Ovary (tissue), 9 donors: ENCODE data around the gene PALLD. TPM values are rescaled to one million over a fixed set of nuclear protein-coding genes. Genes with fewer than 3 reads are reported as not detected.

ENCODE experiments used
- DNase-seq, 5 donors: peaks; one replicate each; pipeline ENCODE4 v3.0.0-alpha.2; 2019 to 2020
- H3K27ac ChIP-seq, 2 donors: fragments of 200-600 bp; one replicate each; pipeline versions ENCODE4 v1.5.1 to v1.8.0; 2019 to 2022
- H3K27me3 ChIP-seq: fragments of 200-600 bp; one replicate; pipeline ENCODE4 v1.8.0; 2022
- H3K36me3 ChIP-seq: fragments of 200-600 bp; sonication (generic); one replicate; pipeline ENCODE4 v1.5.1; 2019
- H3K4me1 ChIP-seq: one replicate; pipeline ENCODE4 v1.8.1; 2013; ENCODE audit warnings: mild to moderate bottlenecking, moderate library complexity; ENCODE audit not compliant: insufficient read depth
- H3K4me3 ChIP-seq: fragments of 200-600 bp; sonication (generic); one replicate; pipeline ENCODE4 v1.5.1; 2017
- H3K9me3 ChIP-seq, 2 donors: fragments of 200-600 bp in 1 of 2; sonication (generic) in 1 of 2; one replicate each; pipeline versions ENCODE4 v1.5.1 to v1.8.1; 2013 to 2019; ENCODE audit warnings: mild to moderate bottlenecking in 1 of 2, moderate library complexity in 1 of 2
- EP300 ChIP-seq: sonication (generic); formaldehyde crosslinking; IDR thresholded peaks from one replicate; pipeline ENCODE4 v1.6.1; 2017; ENCODE audit warnings: antibody characterized with exemption
- POLR2A ChIP-seq: fragments of 450-650 bp; IDR thresholded peaks from one replicate; pipeline ENCODE4 v1.6.1; 2017; ENCODE audit warnings: antibody characterized with exemption, mild to moderate bottlenecking, moderate library complexity
- WGBS, 3 donors: extraction: QIAGEN DNeasy Blood & Tissue Kit in 1 of 3; methylation state at CpG; one replicate each; pipeline versions ENCODE4 v1.1.5 to v1.1.7; 2013 to 2017; 5-methylcytosine and 5-hydroxymethylcytosine counted together
- intact Hi-C, 4 donors: fragments of 100-400 bp; cut with DNase I; formaldehyde crosslinking; loops; one replicate each; pipeline versions ENCODE4 v1.11.0 to v1.15.1; 2022 to 2023
- polyA plus RNA-seq, 2 donors: library from polyadenylated mRNA; stranded (reverse); fragments of 200-250 nt in 1 of 2; fragments of 350-450 nt in 1 of 2; fragmentation: Illumina TruSeq in 1 of 2; extraction: RNeasy Lipid Tissue Mini Kit (QIAGEN cat#74804) in 1 of 2; gene quantifications; one replicate each; pipeline ENCODE4 v1.2.3, GENCODE V29; 2013 to 2014
- total RNA-seq, 7 donors: library from RNA; depleted of rRNA in 2 of 7; stranded (reverse); fragments of >200 nt in 2 of 7; fragmentation: NEBNext Ultra II Directional in 3 of 7; extraction: Animal tissue kit (Norgen Biotek cat#: 25700) in 3 of 7; gene quantifications; one replicate each; pipeline versions ENCODE4 v1.1.0 to v1.2.4, GENCODE V29; 2016 to 2023
- TF ChIP-seq, protein P1 (sequence below), 3 donors: fragments of 450-650 bp in 2 of 3; fragments of 200-600 bp in 1 of 3; IDR thresholded peaks; one replicate each; pipeline versions ENCODE4 v1.5.1 to v1.8.0; 2016 to 2022; ENCODE audit warnings: antibody characterized with exemption in 3 of 3, mild to moderate bottlenecking in 1 of 3
- donor health status: DM: no; HTN: no; CAD: no; lungs with moderate emphysema.
- donor health status: DM: no; HTN: no; CAD: no.
- donor health status: Bipolar disorder and iron deficiency.
- donor health status: DM: yes; HTN: yes; CAD: no.
- donor health status: DM: no; HTN: no; CAD: no.
- donor health status: DM: yes; HTN: yes; CAD: no.

The PALLD gene
- total and polyA plus RNA-seq, 9 donors = 96.8 to 605 (median 137) TPM

- peaks cover 1% of the 10 kb centered on the region for H3K4me1 ChIP-seq
- intact Hi-C loops = no loop called here
- no peak overlapping the region for H3K4me3 ChIP-seq
- DNase-seq = no peak
- no peaks in the 10 kb centered on the region for H3K36me3 ChIP-seq
- no peaks in the 10 kb centered on the region for H3K9me3 ChIP-seq
- H3K27ac ChIP-seq = no peak overlapping the region
- H3K27me3 ChIP-seq = no peaks in the 10 kb centered on the region
- TF ChIP-seq EP300 (no peak), POLR2A (no peak)
- TF ChIP-seq, protein P1, sequence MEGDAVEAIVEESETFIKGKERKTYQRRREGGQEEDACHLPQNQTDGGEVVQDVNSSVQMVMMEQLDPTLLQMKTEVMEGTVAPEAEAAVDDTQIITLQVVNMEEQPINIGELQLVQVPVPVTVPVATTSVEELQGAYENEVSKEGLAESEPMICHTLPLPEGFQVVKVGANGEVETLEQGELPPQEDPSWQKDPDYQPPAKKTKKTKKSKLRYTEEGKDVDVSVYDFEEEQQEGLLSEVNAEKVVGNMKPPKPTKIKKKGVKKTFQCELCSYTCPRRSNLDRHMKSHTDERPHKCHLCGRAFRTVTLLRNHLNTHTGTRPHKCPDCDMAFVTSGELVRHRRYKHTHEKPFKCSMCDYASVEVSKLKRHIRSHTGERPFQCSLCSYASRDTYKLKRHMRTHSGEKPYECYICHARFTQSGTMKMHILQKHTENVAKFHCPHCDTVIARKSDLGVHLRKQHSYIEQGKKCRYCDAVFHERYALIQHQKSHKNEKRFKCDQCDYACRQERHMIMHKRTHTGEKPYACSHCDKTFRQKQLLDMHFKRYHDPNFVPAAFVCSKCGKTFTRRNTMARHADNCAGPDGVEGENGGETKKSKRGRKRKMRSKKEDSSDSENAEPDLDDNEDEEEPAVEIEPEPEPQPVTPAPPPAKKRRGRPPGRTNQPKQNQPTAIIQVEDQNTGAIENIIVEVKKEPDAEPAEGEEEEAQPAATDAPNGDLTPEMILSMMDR (IDR thresholded peaks at IDR 0.05) = no peak
- 93 to 96% (median 93%) methylated on average over 2 of the region's 2 CpGs for WGBS, 3 donors
These were observed 274.4 kb downstream of the PALLD start for GRCh38 chr4:168771251-168771650.

DNA sequence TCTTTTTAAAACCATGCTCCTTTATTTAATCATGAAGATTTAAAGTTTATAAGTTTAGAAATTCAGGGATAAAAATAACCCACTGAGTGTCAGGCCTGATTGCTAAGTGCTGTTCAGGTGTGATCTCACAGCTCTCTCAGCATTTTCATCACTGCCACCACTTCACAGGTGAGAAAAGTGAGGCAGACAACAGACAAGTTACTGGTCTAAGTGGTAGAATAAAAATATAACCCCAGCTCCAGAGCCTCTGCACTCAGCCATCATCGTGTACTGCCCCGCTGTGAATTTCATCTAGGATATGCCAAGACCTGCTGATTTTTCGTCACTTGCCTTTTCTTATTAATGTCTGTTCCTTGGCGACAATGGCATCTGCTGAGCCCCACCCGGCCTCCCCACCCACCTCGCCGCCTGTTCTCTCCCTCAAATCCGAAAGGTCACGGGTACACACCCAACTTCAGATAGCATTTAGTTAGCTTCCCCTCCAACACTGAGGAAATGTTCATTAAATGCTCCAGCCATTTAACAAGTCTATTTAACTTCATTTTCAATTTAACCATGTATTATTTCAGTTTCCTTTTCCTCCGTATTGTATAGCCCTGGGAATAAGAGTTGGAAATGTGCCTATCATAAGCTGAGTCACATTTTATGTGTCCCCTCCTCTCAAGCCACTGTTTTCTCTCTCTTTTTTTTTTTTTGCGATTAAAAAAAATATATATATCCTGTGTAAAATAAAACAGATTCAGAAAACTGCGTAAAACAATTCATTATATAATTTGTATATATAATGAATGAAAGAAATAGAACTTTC is 276.7 kb downstream of the PALLD start:
- Histone ChIP-seq H3K36me3 (no peaks in the 10 kb centered on the region), H3K27ac (no peak overlapping the region), H3K4me3 (no peak overlapping the region), H3K9me3 (no peaks in the 10 kb centered on the region), H3K4me1 (peaks cover 1% of the 10 kb centered on the region), H3K27me3 (no peaks in the 10 kb centered on the region)
- intact Hi-C loops = no loop called here
- no peak for TF ChIP-seq EP300
- TF ChIP-seq POLR2A = no peak
- TF ChIP-seq, protein P1 (IDR thresholded peaks at IDR 0.05) = no peak
- WGBS, 3 donors = 87 to 90% (median 87%) methylated on average over 12 of the region's 12 CpGs
- no peak for DNase-seq

DNA sequence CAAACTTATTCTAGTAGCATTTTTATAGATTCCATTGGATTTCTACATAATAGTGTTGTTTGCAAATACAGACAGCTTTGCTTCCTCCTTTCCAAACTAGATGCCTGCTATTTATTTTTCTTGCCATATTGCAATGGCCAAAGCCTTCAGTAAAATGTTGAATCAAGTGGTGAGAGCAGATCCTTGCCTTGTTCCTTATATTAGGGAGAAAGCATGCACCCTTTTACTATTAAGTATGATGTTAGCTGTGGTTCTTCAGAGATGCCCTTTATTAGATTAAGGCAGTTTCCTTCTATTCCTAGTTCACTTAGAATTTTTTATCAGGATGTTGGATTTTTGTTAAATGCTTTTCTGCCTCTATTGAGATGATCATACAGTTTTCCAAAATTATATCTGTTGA is 279.5 kb downstream of the PALLD start:
- no peaks in the 10 kb centered on the region for H3K36me3 ChIP-seq
- H3K4me3 ChIP-seq = no peak overlapping the region
- no peaks in the 10 kb centered on the region for H3K9me3 ChIP-seq
- no peak overlapping the region for H3K27ac ChIP-seq
- H3K27me3 ChIP-seq = no peaks in the 10 kb centered on the region
- TF ChIP-seq EP300 (no peak), POLR2A (no peak)
- TF ChIP-seq, protein P1 (IDR thresholded peaks at IDR 0.05) = no peak
- intact Hi-C loops = no loop called here
- H3K4me1 ChIP-seq = no peaks in the 10 kb centered on the region
- DNase-seq = no peak

DNA sequence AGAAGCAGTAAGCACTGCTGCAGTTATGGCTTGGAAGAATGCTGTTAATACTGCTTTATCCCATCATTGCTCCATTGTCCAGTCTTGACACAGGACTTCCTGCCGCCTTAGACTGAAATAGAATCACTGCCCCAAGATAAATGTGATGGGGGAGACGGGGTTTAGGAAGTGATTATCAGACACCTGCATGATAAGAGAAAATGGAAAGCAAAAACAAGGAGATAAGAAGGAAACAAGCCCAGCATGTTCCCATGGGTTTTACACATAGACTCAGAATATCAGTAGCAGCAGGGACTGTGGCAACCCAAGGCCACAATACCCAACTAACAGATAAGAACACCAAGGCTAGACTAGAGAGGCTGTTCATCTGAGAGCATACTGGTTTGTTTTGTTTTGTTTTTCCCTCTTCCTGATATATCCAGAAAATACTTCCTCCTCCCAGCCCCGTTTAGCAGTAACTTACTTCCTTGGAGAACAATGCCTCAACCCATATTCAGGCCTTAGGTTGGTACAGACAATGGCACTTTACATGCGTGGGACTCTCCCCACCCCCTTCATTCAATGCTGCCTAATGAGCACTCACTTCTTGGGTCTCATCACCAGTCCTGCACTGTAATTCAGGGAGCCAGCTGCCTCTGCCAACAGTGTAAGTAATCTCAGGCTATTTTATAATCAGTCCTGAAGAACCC is 280.6 kb downstream of the PALLD start:
- TF ChIP-seq POLR2A (no peak), EP300 (no peak)
- TF ChIP-seq, protein P1 (IDR thresholded peaks at IDR 0.05) = no peak
- Histone ChIP-seq H3K27me3 (no peaks in the 10 kb centered on the region), H3K4me3 (no peak overlapping the region), H3K4me1 (no peaks in the 10 kb centered on the region), H3K27ac (no peak overlapping the region), H3K36me3 (no peaks in the 10 kb centered on the region), H3K9me3 (no peaks in the 10 kb centered on the region)
- intact Hi-C loops = no loop called here
- 42 to 59% (median 54%) methylated on average over 4 of the region's 4 CpGs for WGBS, 3 donors
- DNase-seq = no peak
